RWPE2 (cell line): ENCODE measurements around the gene GNG12.

Experiments used
- ATAC-seq: fragments of 200-7000 bp; cut with Tn5 transposase; 3 replicates; pipeline ENCODE4 v1.9.1; 2021; ENCODE audit warnings: low read depth
- DNase-seq: peaks from one replicate; pipeline ENCODE4 v3.0.0-alpha.2; 2020; ENCODE audit warnings: low spot score
- H3K27ac ChIP-seq: fragments of 450-650 bp; 2 replicates; pipeline ENCODE4 v1.5.1; 2017; ENCODE audit warnings: mild to moderate bottlenecking; ENCODE audit not compliant: poor library complexity, severe bottlenecking
- H3K27me3 ChIP-seq: fragments of 250-450 bp; sonication (Bioruptor Pico); 2 replicates; pipeline ENCODE4 v1.5.1; 2021; ENCODE audit warnings: mild to moderate bottlenecking, moderate library complexity; ENCODE audit not compliant: insufficient read depth, poor library complexity, severe bottlenecking
- H3K36me3 ChIP-seq: fragments of 250-450 bp; sonication (Bioruptor Pico); 2 replicates; pipeline ENCODE4 v1.5.1; 2020; ENCODE audit warnings: low read depth, mild to moderate bottlenecking, moderate library complexity
- H3K4me1 ChIP-seq: fragments of 250-450 bp; sonication (Bioruptor Pico); 2 replicates; pipeline ENCODE4 v1.5.1; 2021; ENCODE audit warnings: mild to moderate bottlenecking, moderate library complexity; ENCODE audit not compliant: insufficient read depth, poor library complexity, severe bottlenecking
- H3K4me3 ChIP-seq: fragments of 250-450 bp; sonication (Bioruptor Pico); 2 replicates; pipeline ENCODE4 v1.5.1; 2021; ENCODE audit warnings: mild to moderate bottlenecking, moderate library complexity; ENCODE audit not compliant: severe bottlenecking
- H3K9me3 ChIP-seq: fragments of 250-450 bp; sonication (Bioruptor Pico); 2 replicates; pipeline ENCODE4 v1.5.1; 2021; ENCODE audit warnings: mild to moderate bottlenecking, moderate library complexity; ENCODE audit not compliant: severe bottlenecking
- TF ChIP-seq, protein P1 (sequence below): fragments of 450-650 bp; IDR thresholded peaks from one replicate; pipeline ENCODE4 v1.5.1; 2017; ENCODE audit warnings: mild to moderate bottlenecking, moderate library complexity; ENCODE audit not compliant: poor library complexity, severe bottlenecking

The GNG12 gene

GRCh38 chr1:67759066-67759465 lies 74.2 kb downstream of the GNG12 start:
- H3K4me1 ChIP-seq, result peaks cover 27% of the 10 kb centered on the region
- no peaks in the 10 kb centered on the region for H3K36me3 ChIP-seq
- H3K27me3 ChIP-seq, result no peaks in the 10 kb centered on the region
- ATAC-seq (no peak), DNase-seq (no peak)
- H3K9me3 ChIP-seq, result no peaks in the 10 kb centered on the region
- TF ChIP-seq, protein P1, sequence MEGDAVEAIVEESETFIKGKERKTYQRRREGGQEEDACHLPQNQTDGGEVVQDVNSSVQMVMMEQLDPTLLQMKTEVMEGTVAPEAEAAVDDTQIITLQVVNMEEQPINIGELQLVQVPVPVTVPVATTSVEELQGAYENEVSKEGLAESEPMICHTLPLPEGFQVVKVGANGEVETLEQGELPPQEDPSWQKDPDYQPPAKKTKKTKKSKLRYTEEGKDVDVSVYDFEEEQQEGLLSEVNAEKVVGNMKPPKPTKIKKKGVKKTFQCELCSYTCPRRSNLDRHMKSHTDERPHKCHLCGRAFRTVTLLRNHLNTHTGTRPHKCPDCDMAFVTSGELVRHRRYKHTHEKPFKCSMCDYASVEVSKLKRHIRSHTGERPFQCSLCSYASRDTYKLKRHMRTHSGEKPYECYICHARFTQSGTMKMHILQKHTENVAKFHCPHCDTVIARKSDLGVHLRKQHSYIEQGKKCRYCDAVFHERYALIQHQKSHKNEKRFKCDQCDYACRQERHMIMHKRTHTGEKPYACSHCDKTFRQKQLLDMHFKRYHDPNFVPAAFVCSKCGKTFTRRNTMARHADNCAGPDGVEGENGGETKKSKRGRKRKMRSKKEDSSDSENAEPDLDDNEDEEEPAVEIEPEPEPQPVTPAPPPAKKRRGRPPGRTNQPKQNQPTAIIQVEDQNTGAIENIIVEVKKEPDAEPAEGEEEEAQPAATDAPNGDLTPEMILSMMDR, result no peak
- no peak overlapping the region for H3K4me3 ChIP-seq
- H3K27ac ChIP-seq, result peak overlapping the region; percentile 55

DNA sequence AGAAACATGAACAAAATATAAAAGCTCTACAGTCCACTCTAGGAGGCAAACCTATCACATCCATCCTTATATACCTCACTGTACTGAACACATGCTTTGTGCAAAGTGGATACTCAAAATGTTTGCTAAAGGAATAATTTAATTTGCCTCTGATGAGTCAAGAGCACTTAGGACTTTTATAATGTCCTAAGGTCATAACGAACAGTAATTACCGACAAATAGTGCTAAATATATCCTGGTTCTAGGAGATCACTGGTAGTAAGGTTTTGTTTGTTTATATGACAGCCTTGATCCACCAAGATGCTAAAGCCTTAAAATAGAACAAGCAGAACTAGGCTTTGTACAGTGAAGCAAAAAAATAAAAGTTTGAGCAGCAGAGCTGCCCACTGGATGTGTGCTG lies 77.6 kb downstream of the GNG12 start:
- no peak for DNase-seq
- Histone ChIP-seq H3K4me1 (peaks cover 55% of the 10 kb centered on the region), H3K9me3 (no peaks in the 10 kb centered on the region), H3K27ac (no peak overlapping the region), H3K27me3 (no peaks in the 10 kb centered on the region), H3K36me3 (no peaks in the 10 kb centered on the region), H3K4me3 (no peak overlapping the region)
- TF ChIP-seq, protein P1, result no peak
- ATAC-seq, result no peak

GRCh38 chr1:67755160-67755559 lies 78.1 kb downstream of the GNG12 start:
- Histone ChIP-seq H3K4me3 (no peak overlapping the region), H3K4me1 (peaks cover 55% of the 10 kb centered on the region), H3K27ac (peak overlapping the region; percentile 100), H3K9me3 (no peaks in the 10 kb centered on the region), H3K27me3 (no peaks in the 10 kb centered on the region), H3K36me3 (no peaks in the 10 kb centered on the region)
- TF ChIP-seq, protein P1, result no peak
- no peak for ATAC-seq
- no peak for DNase-seq

GRCh38 chr1:67754526-67754920 lies 78.7 kb downstream of the GNG12 start:
- Histone ChIP-seq H3K4me3 (no peak overlapping the region), H3K4me1 (peaks cover 50% of the 10 kb centered on the region), H3K9me3 (no peaks in the 10 kb centered on the region), H3K36me3 (no peaks in the 10 kb centered on the region), H3K27me3 (no peaks in the 10 kb centered on the region), H3K27ac (peak overlapping the region; percentile 100)
- no peak for DNase-seq
- ATAC-seq, result no peak
- TF ChIP-seq, protein P1, result no peak

- H3K9me3 ChIP-seq, result no peaks in the 10 kb centered on the region
- H3K4me3 ChIP-seq, result no peak overlapping the region
- ATAC-seq (peak; percentile 8; the same call in 2 of the 3 replicates), DNase-seq (peak; percentile 62)
- H3K27me3 ChIP-seq, result no peaks in the 10 kb centered on the region
- no peaks in the 10 kb centered on the region for H3K36me3 ChIP-seq
- TF ChIP-seq, protein P1, result no peak
- H3K27ac ChIP-seq, result peak overlapping the region; percentile 100
- peaks cover 54% of the 10 kb centered on the region for H3K4me1 ChIP-seq
Measured at GRCh38 chr1:67753776-67754525, 79.3 kb downstream of the GNG12 start.
